HL-60 (cell line): Measurements from ENCODE around the gene ARX.

Experiments used
- GABPA ChIP-seq: IDR thresholded peaks from 2 replicates; pipeline ENCODE4 v1.6.1; 2012; ENCODE audit warnings: low read depth
- POLR2AphosphoS5 ChIP-seq: IDR thresholded peaks from 2 replicates; pipeline ENCODE4 v1.6.1; 2012; ENCODE audit warnings: low read depth
- REST ChIP-seq: IDR thresholded peaks from 2 replicates; pipeline ENCODE4 v1.6.1; 2012; ENCODE audit warnings: low read depth; ENCODE audit not compliant: insufficient replicate concordance
- SPI1 ChIP-seq: IDR thresholded peaks from 2 replicates; pipeline ENCODE4 v1.6.1; 2012; ENCODE audit warnings: low read depth, mild to moderate bottlenecking, borderline replicate concordance
- TF ChIP-seq, protein P1 (sequence below): IDR thresholded peaks from one replicate; pipeline ENCODE4 v1.5.1; 2011; ENCODE audit warnings: low read length, control low read depth, inconsistent platforms; ENCODE audit not compliant: insufficient read depth

DNA sequence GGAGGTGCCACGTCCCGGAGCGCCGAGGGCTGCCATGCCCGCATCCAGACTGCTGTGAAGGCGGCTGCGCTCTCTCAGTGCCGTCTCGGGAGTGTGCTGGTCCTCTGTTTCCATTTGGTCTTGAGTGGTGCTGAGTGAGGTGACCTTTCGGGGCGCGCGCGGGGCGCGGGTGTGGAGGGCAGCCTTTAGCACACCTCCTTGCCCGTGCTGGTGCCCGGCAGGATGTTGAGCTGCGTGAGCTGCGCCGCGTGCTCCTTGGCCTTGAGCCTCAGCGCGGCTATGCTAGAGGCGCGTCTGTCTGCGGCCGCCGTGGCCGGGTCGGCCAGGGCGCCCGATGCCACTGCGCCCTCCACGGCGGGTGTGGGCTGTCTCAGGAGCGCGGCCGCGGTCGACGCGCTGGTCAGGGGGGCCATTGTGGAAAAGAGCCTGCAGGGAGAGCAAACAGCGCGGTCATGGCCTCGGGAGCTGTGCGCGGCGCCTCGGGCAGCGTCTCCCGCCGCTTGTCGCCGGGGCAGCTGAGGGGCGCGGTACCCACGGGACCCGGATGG is 11.2 kb downstream of the ARX start:
- TF ChIP-seq, protein P1, sequence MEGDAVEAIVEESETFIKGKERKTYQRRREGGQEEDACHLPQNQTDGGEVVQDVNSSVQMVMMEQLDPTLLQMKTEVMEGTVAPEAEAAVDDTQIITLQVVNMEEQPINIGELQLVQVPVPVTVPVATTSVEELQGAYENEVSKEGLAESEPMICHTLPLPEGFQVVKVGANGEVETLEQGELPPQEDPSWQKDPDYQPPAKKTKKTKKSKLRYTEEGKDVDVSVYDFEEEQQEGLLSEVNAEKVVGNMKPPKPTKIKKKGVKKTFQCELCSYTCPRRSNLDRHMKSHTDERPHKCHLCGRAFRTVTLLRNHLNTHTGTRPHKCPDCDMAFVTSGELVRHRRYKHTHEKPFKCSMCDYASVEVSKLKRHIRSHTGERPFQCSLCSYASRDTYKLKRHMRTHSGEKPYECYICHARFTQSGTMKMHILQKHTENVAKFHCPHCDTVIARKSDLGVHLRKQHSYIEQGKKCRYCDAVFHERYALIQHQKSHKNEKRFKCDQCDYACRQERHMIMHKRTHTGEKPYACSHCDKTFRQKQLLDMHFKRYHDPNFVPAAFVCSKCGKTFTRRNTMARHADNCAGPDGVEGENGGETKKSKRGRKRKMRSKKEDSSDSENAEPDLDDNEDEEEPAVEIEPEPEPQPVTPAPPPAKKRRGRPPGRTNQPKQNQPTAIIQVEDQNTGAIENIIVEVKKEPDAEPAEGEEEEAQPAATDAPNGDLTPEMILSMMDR, result no peak
- TF ChIP-seq REST, result no peak
- no peak for TF ChIP-seq POLR2AphosphoS5
- no peak for TF ChIP-seq GABPA
- TF ChIP-seq SPI1, result no peak
